Measurements from ENCODE around the gene STX5.
"Not testable (repeated sequence)": the region's sequence is repeated elsewhere in the genome, so short reads cannot be mapped to it uniquely, and the experiment has no call there.

STX5 gene

GRCh38 chr11:62831520-62832335, at the start of gene STX5:
TSS of gene STX5 (minus strand) at chr11:62832051. CDS start at chr11:62831243, 808 bp downstream.
- DNase-seq (ENCODE audit: low spot score) = peak; percentile 98

- peak; percentile 91 for DNase-seq (ENCODE audit: low spot score)
These were observed 49.1 kb upstream of the STX5 start, which contains the start of gene SLC3A2 for GRCh38 chr11:62880803-62881578. TSS of gene SLC3A2 (plus strand) at chr11:62880896. CDS start at chr11:62881024, 128 bp downstream.

- peak; percentile 96 for DNase-seq (ENCODE audit: low spot score)
These were observed 48.5 kb upstream of the STX5 start for GRCh38 chr11:62880231-62880802.

GRCh38 chr11:62879235-62879978, 47.6 kb upstream of the STX5 start:
- no peak for DNase-seq (ENCODE audit: low spot score)

- no peak for DNase-seq (ENCODE audit: low spot score)
These were observed 44.9 kb upstream of the STX5 start for GRCh38 chr11:62876712-62877111.

GRCh38 chr11:62875698-62876478, 44.0 kb upstream of the STX5 start:
- no peak for DNase-seq (ENCODE audit: low spot score)

- DNase-seq (ENCODE audit: low spot score) = no peak
These were observed 43.0 kb upstream of the STX5 start for GRCh38 chr11:62874851-62875250.

GRCh38 chr11:62865635-62866034, 33.8 kb upstream of the STX5 start:
- DNase-seq (ENCODE audit: low spot score) = no peak

- no peak for DNase-seq (ENCODE audit: low spot score)
These were observed 32.0 kb upstream of the STX5 start for GRCh38 chr11:62863687-62864335.

GRCh38 chr11:62861564-62862192, 29.8 kb upstream of the STX5 start:
- DNase-seq (ENCODE audit: low spot score) = not testable (repeated sequence)

- DNase-seq (ENCODE audit: low spot score) = no peak
These were observed 29.1 kb upstream of the STX5 start for GRCh38 chr11:62860835-62861563.

- not testable (repeated sequence) for DNase-seq (ENCODE audit: low spot score)
These were observed 27.4 kb upstream of the STX5 start for GRCh38 chr11:62859281-62859703.

- DNase-seq (ENCODE audit: low spot score) = no peak
These were observed 26.4 kb upstream of the STX5 start for GRCh38 chr11:62858201-62858600.

- DNase-seq (ENCODE audit: low spot score) = no peak
These were observed 25.7 kb upstream of the STX5 start for GRCh38 chr11:62857541-62857982.

- no peak for DNase-seq (ENCODE audit: low spot score)
These were observed 24.6 kb upstream of the STX5 start for GRCh38 chr11:62856333-62856895.

GRCh38 chr11:62855571-62856332, 23.9 kb upstream of the STX5 start:
- peak; percentile 99 for DNase-seq (ENCODE audit: low spot score)

- DNase-seq (ENCODE audit: low spot score) = no peak
These were observed 23.1 kb upstream of the STX5 start for GRCh38 chr11:62854825-62855570.

Data from RKO (cell line).